Activated CD4-positive, alpha-beta memory T cell treated with anti-CD3 and anti-CD28 coated beads for 36 hours (primary cell): ENCODE results near the gene HMOX1. TPM values are rescaled to one million over a fixed set of nuclear protein-coding genes. Genes with fewer than 3 reads are reported as not detected.

Experiments used
- CTCF ChIA-PET: fragments of 350-600 bp; sonication (Branson Sonifier 250); formaldehyde crosslinking; loops from one replicate; lab custom pipeline; 2021; ENCODE audit warnings: antibody characterized with exemption, inconsistent platforms; lab: Charles Lee
- POLR2A ChIA-PET: fragments of 350-600 bp; sonication (Branson Sonifier 250); formaldehyde crosslinking; loops from one replicate; lab custom pipeline; 2021; ENCODE audit warnings: antibody characterized with exemption; lab: Charles Lee
- DNase-seq: peaks from one replicate; pipeline ENCODE4 v3.0.0-alpha.2; 2020
- H3K27ac Mint-ChIP-seq: one replicate; pipeline ENCODE4 v1.8.0; 2021; ENCODE audit warnings: mixed read lengths
- H3K27me3 Mint-ChIP-seq: one replicate; pipeline ENCODE4 v1.8.0; 2021; ENCODE audit warnings: mixed read lengths
- H3K36me3 Mint-ChIP-seq: one replicate; pipeline ENCODE4 v1.8.0; 2021; ENCODE audit warnings: mixed read lengths
- H3K4me1 Mint-ChIP-seq: one replicate; pipeline ENCODE4 v1.8.0; 2021; ENCODE audit warnings: low read depth, mixed read lengths
- H3K4me3 Mint-ChIP-seq: one replicate; pipeline ENCODE4 v1.8.0; 2021; ENCODE audit warnings: mild to moderate bottlenecking, mixed read lengths
- H3K9me3 Mint-ChIP-seq: one replicate; pipeline ENCODE4 v1.8.0; 2021; ENCODE audit warnings: mixed read lengths
- intact Hi-C: fragments of 100-400 bp; cut with micrococcal nuclease; formaldehyde crosslinking; loops from one replicate; pipeline ENCODE4 v1.15.1; 2023
- total RNA-seq, 2 experiments: library from RNA; stranded (reverse); gene quantifications; one replicate each; pipeline ENCODE4 v1.2.3, GENCODE V29; 2021

HMOX1 gene
- 1 to 10 TPM; 2.7 to 2.8 TPM for total RNA-seq

DNA sequence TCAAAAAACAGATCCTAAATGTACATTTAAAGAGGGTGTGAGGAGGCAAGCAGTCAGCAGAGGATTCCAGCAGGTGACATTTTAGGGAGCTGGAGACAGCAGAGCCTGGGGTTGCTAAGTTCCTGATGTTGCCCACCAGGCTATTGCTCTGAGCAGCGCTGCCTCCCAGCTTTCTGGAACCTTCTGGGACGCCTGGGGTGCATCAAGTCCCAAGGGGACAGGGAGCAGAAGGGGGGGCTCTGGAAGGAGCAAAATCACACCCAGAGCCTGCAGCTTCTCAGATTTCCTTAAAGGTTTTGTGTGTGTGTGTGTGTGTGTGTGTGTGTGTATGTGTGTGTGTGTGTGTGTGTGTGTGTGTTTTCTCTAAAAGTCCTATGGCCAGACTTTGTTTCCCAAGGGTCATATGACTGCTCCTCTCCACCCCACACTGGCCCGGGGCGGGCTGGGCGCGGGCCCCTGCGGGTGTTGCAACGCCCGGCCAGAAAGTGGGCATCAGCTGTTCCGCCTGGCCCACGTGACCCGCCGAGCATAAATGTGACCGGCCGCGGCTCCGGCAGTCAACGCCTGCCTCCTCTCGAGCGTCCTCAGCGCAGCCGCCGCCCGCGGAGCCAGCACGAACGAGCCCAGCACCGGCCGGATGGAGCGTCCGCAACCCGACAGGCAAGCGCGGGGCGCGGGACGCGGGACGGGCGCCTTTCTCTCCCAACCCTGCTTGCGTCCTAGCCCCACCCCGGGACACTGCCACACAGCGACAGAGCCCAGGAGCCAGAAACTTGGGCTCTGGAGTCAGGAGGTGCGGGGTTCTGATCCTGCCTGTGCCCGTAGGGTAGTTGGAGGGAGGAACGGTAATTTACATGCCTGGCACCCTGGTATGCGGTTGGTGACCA is at the start of gene HMOX1:
Gene HMOX1, plus strand, starts transcription at position 560 of the 887 bp plus-strand sequence. Its CDS starts 78 bp downstream, at position 638.
- ChIA-PET CTCF (interaction anchor here (1.0 kb wide), 1 partner anchor 30 kb away, joined by 6 read pairs; no protein-coding TSS in a partner anchor), POLR2A (interaction anchor here (0.5 kb wide), 1 partner anchor 268 kb away, joined by 3 read pairs; no protein-coding TSS in a partner anchor)
- peak; percentile 77 for DNase-seq
- peak within 1 kb of the TSS; percentile 13 for H3K27ac Mint-ChIP-seq
- H3K36me3 Mint-ChIP-seq: no peaks in the 10 kb centered on the region
- peaks cover 20% of the 10 kb centered on the region for H3K4me1 Mint-ChIP-seq
- H3K27me3 Mint-ChIP-seq: peaks cover 14% of the 10 kb centered on the region
- H3K4me3 Mint-ChIP-seq: peak within 1 kb of the TSS; percentile 51
- intact Hi-C loops: no loop called here
- no peaks in the 10 kb centered on the region for H3K9me3 Mint-ChIP-seq

DNA sequence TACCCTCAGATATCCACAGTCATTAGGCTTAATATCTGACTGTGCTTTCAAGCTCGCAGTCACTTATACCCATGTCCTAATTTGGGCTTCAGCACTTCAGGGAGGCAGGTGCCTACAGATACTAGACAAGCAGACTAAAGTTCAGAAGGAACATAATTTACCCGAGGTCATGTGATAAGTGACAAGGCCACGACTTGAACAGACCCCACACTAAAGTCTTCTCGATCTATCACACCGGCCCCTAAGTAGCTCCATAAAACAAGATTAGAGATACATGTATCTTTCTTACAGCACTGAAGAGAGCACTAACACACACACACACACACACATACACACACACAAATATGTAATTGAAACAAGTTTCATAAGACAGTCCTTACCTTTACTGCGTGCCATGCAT is 48.6 kb upstream of the HMOX1 start:
- Mint-ChIP-seq H3K27me3 (no peaks in the 10 kb centered on the region), H3K36me3 (peaks cover 10% of the 10 kb centered on the region), H3K4me1 (peaks cover 54% of the 10 kb centered on the region), H3K4me3 (no peak overlapping the region), H3K27ac (no peak overlapping the region), H3K9me3 (no peaks in the 10 kb centered on the region)
- ChIA-PET CTCF (no interaction called here), POLR2A (interaction anchor here (0.6 kb wide), 1 partner anchor 167 kb away, joined by 3 read pairs; no protein-coding TSS in a partner anchor)
- DNase-seq: no peak
- intact Hi-C loops: no loop called here

DNA sequence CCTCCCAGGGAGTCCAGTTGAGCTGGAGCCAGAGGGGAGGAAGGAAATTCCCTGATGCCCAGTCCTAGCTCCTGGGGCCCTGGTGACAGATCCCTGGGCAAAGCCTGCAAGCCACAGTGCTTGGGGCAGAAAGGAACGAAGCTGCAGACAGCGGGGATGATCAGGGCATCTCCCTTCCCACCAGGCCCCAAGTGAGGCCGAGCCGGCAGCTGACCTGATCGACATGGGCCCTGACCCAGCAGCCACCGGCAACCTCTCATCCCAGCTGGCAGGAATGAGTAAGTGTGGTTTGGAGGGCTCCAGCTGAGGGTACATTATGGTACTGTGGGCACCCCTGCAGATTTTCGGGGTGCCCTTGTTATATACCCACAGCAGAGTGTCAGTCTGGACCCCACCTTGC is 47.7 kb upstream of the HMOX1 start:
- H3K4me1 Mint-ChIP-seq: peaks cover 50% of the 10 kb centered on the region
- CTCF ChIA-PET: interaction anchor here (0.9 to 1.4 kb wide), 3 partner anchors 22 to 97 kb away, joined by 3 to 5 read pairs (median 4); partner anchors contain the start of gene TOM1
- intact Hi-C loops: no loop called here
- no peak overlapping the region for H3K27ac Mint-ChIP-seq
- no peaks in the 10 kb centered on the region for H3K9me3 Mint-ChIP-seq
- no peak for DNase-seq
- POLR2A ChIA-PET: no interaction called here
- no peak overlapping the region for H3K4me3 Mint-ChIP-seq
- H3K36me3 Mint-ChIP-seq: peaks cover 10% of the 10 kb centered on the region
- H3K27me3 Mint-ChIP-seq: no peaks in the 10 kb centered on the region

DNA sequence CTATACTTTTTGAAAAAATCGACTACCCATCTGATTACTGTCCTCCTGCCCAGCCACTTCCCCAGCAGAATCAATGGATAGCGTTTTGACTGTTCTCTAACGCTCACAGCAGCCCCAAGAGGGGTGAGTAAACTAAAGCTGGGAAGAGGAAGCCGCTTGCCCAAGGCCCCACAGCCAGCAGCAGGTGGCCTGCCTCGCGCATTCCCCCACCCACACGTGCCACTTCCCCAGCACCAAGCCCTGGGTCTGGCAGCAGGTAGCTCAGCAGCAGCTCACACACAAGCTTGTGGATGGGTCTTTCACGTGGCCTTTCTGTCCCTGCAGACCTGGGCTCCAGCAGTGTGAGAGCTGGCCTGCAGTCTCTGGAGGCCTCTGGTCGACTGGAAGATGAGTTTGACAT is 46.9 kb upstream of the HMOX1 start:
- intact Hi-C loops: no loop called here
- no peaks in the 10 kb centered on the region for H3K9me3 Mint-ChIP-seq
- peak; percentile 64 for DNase-seq
- H3K36me3 Mint-ChIP-seq: peaks cover 10% of the 10 kb centered on the region
- H3K27ac Mint-ChIP-seq: peak overlapping the region; percentile 77
- H3K4me1 Mint-ChIP-seq: peaks cover 47% of the 10 kb centered on the region
- no peak overlapping the region for H3K4me3 Mint-ChIP-seq
- POLR2A ChIA-PET: interaction anchor here (1.1 kb wide), 1 partner anchor 34 kb away, joined by 3 read pairs; the partner anchor contains the start of gene TOM1
- H3K27me3 Mint-ChIP-seq: no peaks in the 10 kb centered on the region
- CTCF ChIA-PET: interaction anchor here (0.9 to 1.4 kb wide), 4 partner anchors 23 to 96 kb away, joined by 3 to 5 read pairs (median 4); partner anchors contain the start of gene TOM1

DNA sequence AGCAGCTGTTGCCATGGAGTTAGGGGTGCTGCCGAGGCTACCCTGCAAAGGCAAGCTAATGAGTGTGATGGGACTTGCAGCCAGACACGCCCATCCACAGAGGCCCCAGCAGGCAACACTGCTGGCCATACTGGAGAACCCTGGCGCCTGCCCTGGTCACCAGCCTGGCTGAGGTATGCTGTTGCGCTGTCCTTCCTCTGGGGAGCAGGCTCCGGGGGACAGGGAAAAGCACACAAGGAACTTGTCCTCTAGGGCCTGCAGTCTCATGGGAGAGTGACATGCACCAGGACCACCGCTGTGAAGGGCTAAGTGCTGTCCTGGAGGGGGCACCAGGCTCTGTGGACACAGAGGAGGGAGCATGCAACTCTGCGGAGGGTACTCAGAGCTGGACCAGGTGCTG is 45.4 kb upstream of the HMOX1 start:
- H3K9me3 Mint-ChIP-seq: no peaks in the 10 kb centered on the region
- ChIA-PET CTCF (interaction anchor here (0.8 to 1.1 kb wide), 2 partner anchors 25 to 62 kb away, joined by 3 to 5 read pairs; no protein-coding TSS in a partner anchor), POLR2A (no interaction called here)
- no peak overlapping the region for H3K27ac Mint-ChIP-seq
- H3K4me1 Mint-ChIP-seq: peaks cover 36% of the 10 kb centered on the region
- H3K36me3 Mint-ChIP-seq: peaks cover 12% of the 10 kb centered on the region
- H3K27me3 Mint-ChIP-seq: no peaks in the 10 kb centered on the region
- H3K4me3 Mint-ChIP-seq: no peak overlapping the region
- DNase-seq: no peak
- intact Hi-C loops: no loop called here

GRCh38 chr22:35335936-35336781 is 44.7 kb upstream of the HMOX1 start:
- POLR2A ChIA-PET: no interaction called here
- Mint-ChIP-seq H3K9me3 (no peaks in the 10 kb centered on the region), H3K36me3 (peaks cover 13% of the 10 kb centered on the region), H3K4me3 (no peak overlapping the region), H3K27ac (no peak overlapping the region), H3K27me3 (no peaks in the 10 kb centered on the region), H3K4me1 (peaks cover 30% of the 10 kb centered on the region)
- intact Hi-C loops: no loop called here
- CTCF ChIA-PET: interaction anchor here (0.8 to 1.1 kb wide), 2 partner anchors 26 to 61 kb away, joined by 3 to 5 read pairs; no protein-coding TSS in a partner anchor
- no peak for DNase-seq

GRCh38 chr22:35337932-35338331 is 43.0 kb upstream of the HMOX1 start:
- ChIA-PET POLR2A (no interaction called here), CTCF (no interaction called here)
- H3K36me3 Mint-ChIP-seq: peaks cover 13% of the 10 kb centered on the region
- peaks cover 25% of the 10 kb centered on the region for H3K4me1 Mint-ChIP-seq
- H3K9me3 Mint-ChIP-seq: no peaks in the 10 kb centered on the region
- no peak for DNase-seq
- no peaks in the 10 kb centered on the region for H3K27me3 Mint-ChIP-seq
- H3K27ac Mint-ChIP-seq: no peak overlapping the region
- intact Hi-C loops: no loop called here
- H3K4me3 Mint-ChIP-seq: no peak overlapping the region

DNA sequence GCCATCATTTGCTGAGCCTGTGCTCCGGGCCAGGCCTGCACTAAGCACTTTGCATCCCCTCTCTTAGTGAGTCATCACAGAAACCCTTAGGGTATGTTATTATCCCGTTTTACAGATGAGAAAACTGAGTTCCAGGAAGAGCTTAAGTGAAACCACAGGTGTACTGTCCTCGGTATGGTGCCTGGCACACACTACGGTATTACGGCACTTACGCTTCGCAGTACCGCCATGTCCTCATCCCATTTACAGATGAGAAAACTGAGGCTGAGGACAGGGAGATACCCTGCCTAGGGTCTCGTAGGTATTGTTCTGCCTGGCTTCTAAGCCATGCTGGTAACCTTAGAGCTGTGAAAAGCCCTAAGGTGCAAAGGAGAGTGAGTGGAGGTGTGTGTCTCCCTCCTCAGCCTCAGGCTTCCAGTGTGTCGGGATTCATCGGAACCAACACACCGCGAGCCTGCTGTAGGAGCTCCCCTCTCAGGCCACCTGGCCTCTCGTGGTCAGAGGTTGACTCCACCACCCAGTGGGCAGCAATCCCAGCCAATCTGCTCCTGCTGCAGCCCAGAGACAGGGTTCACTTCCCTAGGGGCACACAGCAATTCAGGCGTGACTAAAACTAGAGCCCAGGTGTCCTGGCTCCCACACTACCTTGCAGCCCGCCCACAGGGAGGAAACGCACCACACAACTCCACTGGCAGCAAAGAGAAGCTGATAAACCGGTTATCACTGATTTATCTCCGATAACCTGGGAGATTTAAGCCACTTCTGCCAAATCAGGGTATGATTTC is 39.6 kb upstream of the HMOX1 start:
- POLR2A ChIA-PET: no interaction called here
- intact Hi-C loops: no loop called here
- peaks cover 12% of the 10 kb centered on the region for H3K36me3 Mint-ChIP-seq
- DNase-seq: no peak
- CTCF ChIA-PET: interaction anchor here (1.3 to 1.8 kb wide), 2 partner anchors 10 to 11 kb away, joined by 3 to 6 read pairs; no protein-coding TSS in a partner anchor
- H3K9me3 Mint-ChIP-seq: no peaks in the 10 kb centered on the region
- peaks cover under 1% of the 10 kb centered on the region for H3K4me1 Mint-ChIP-seq
- H3K4me3 Mint-ChIP-seq: no peak overlapping the region
- H3K27ac Mint-ChIP-seq: no peak overlapping the region
- no peaks in the 10 kb centered on the region for H3K27me3 Mint-ChIP-seq

DNA sequence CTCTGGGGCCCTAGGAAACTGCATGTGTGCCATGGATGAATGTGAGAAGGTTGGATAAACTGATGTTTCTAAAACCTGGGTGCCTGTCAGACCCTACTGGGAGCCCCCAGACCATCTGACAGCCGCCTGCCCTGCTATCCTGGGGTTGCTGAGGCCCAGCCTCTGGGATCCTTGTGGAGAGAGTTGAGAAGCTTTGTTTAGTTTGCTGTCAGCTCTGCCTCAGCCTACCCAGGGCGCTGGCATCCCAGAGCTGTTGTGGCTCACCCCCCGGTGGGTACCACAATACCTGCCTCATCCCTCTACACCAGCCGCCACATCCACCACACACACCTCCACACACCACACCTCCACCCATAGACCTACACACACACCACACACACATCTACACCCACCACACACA is 38.5 kb upstream of the HMOX1 start:
- ChIA-PET POLR2A (no interaction called here), CTCF (no interaction called here)
- DNase-seq: no peak
- H3K27ac Mint-ChIP-seq: no peak overlapping the region
- H3K36me3 Mint-ChIP-seq: peaks cover 12% of the 10 kb centered on the region
- H3K27me3 Mint-ChIP-seq: no peaks in the 10 kb centered on the region
- no peak overlapping the region for H3K4me3 Mint-ChIP-seq
- no peaks in the 10 kb centered on the region for H3K4me1 Mint-ChIP-seq
- no peaks in the 10 kb centered on the region for H3K9me3 Mint-ChIP-seq
- intact Hi-C loops: no loop called here

DNA sequence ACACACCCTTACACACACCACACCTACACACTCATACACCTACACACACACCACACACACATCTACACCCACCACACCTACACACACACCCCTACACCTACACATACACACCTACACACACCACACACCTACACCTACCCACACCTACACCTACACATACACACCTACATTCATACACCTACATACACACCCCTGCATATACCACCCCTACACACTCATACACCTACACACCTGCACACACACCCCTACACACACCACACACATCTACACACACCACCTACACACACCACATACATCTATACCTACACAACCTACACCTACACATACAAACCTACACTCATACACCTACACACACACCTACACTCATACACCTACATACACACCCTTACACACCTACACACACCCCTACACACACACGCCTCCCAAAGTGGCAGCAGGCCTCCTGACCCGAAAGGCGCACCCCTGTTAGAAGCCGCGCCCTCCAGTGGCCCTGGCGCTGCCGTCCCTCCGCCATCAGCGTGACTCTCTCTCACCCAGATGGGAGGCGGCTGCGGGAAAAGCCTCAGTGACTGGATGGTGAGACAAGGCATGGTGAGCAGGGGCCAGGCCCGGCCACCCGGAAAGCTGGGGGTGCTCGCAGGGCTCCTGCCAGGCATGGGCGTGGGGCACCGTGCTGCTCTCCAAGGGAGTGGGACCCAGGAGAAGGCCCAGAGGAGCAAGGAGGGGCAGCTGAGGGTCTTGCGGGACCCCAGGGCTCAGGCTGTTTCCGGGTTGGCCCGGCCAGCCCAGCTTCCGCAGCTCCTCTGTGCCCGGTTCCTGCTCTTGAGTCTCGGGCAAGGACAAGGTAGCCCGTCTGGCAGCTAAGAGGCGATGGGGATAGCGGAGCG is 37.0 kb upstream of the HMOX1 start:
- H3K4me1 Mint-ChIP-seq: no peaks in the 10 kb centered on the region

More for the DNA sequence above, 37.0 kb upstream of the HMOX1 start:
- no peaks in the 10 kb centered on the region for H3K27me3 Mint-ChIP-seq
- H3K27ac Mint-ChIP-seq: no peak overlapping the region
- POLR2A ChIA-PET: no interaction called here
- CTCF ChIA-PET: no interaction called here
- H3K36me3 Mint-ChIP-seq: peaks cover 12% of the 10 kb centered on the region
- no peak overlapping the region for H3K4me3 Mint-ChIP-seq
- intact Hi-C loops: no loop called here
- DNase-seq: no peak
- no peaks in the 10 kb centered on the region for H3K9me3 Mint-ChIP-seq
